AG04449 (cell line): ENCODE results near the gene HHATL.
"Not testable (repeated sequence)": the region's sequence is repeated elsewhere in the genome, so short reads cannot be mapped to it uniquely, and the experiment has no call there.

Source experiments
- CTCF ChIA-PET: fragments of 350-600 bp; formaldehyde crosslinking; extraction: SDS; loops from one replicate; lab custom pipeline; 2021; ENCODE audit warnings: antibody characterized with exemption; lab: Yijun Ruan, JAX
- POLR2A ChIA-PET: fragments of 400-600, 350-600 bp; formaldehyde crosslinking; extraction: SDS; loops from one replicate; lab custom pipeline; 2020; ENCODE audit warnings: antibody characterized with exemption, inconsistent platforms; lab: Yijun Ruan, JAX
- DNase-seq: peaks from one replicate; pipeline ENCODE4 v3.0.0-alpha.2; 2010; ENCODE audit warnings: low read depth, low spot score
- H3K4me3 ChIP-seq: 2 replicates; pipeline ENCODE4 v1.5.1; 2011; ENCODE audit warnings: low read depth, mild to moderate bottlenecking, control low read depth, low read length
- CTCF ChIP-seq: IDR thresholded peaks from one replicate; pipeline ENCODE4 v1.5.1; 2011; ENCODE audit warnings: mild to moderate bottlenecking, moderate library complexity, low read length, control low read depth, inconsistent platforms; ENCODE audit not compliant: insufficient read depth; ENCODE audit errors: missing control alignments

The HHATL gene

GRCh38 chr3:42728056-42728455, 25.5 kb upstream of the HHATL start:
- TF ChIP-seq CTCF = no peak
- no peak for DNase-seq
- ChIA-PET CTCF (no interaction called here), POLR2A (no interaction called here)
- H3K4me3 ChIP-seq = no peak overlapping the region

- no peak overlapping the region for H3K4me3 ChIP-seq
- no peak for DNase-seq
- CTCF ChIA-PET = interaction anchor here (1.1 to 1.2 kb wide), 2 partner anchors 19 to 24 kb away, joined by 3 to 5 read pairs; no protein-coding TSS in a partner anchor
- POLR2A ChIA-PET = no interaction called here
- TF ChIP-seq CTCF = no peak
Observed at GRCh38 chr3:42725454-42725853, 22.9 kb upstream of the HHATL start.

- POLR2A ChIA-PET = no interaction called here
- CTCF ChIA-PET = interaction anchor here (1.2 to 2.2 kb wide), 2 partner anchors 9 to 23 kb away, joined by 3 to 7 read pairs; no protein-coding TSS in a partner anchor
- no peak for DNase-seq
- no peak for TF ChIP-seq CTCF
- H3K4me3 ChIP-seq = no peak overlapping the region
Observed at GRCh38 chr3:42723219-42723618, 20.6 kb upstream of the HHATL start.

GRCh38 chr3:42722442-42722841, 19.8 kb upstream of the HHATL start:
- H3K4me3 ChIP-seq, POLR2A ChIA-PET, DNase-seq: not testable (repeated sequence)
- CTCF ChIA-PET = interaction anchor here (1.4 to 2.2 kb wide), 2 partner anchors 21 to 24 kb away, joined by 4 to 7 read pairs; no protein-coding TSS in a partner anchor

- ChIA-PET CTCF (interaction anchor here (1.4 kb wide), 1 partner anchor 21 kb away, joined by 4 read pairs; no protein-coding TSS in a partner anchor), POLR2A (no interaction called here)
- H3K4me3 ChIP-seq = no peak overlapping the region
- no peak for DNase-seq
- no peak for TF ChIP-seq CTCF
Observed at GRCh38 chr3:42721690-42722089, 19.1 kb upstream of the HHATL start.

GRCh38 chr3:42720126-42720525, 17.5 kb upstream of the HHATL start:
- ChIA-PET POLR2A (no interaction called here), CTCF (no interaction called here)
- no peak for TF ChIP-seq CTCF
- H3K4me3 ChIP-seq = no peak overlapping the region
- no peak for DNase-seq

GRCh38 chr3:42719002-42719401, 16.4 kb upstream of the HHATL start:
- ChIA-PET POLR2A (no interaction called here), CTCF (no interaction called here)
- no peak for DNase-seq
- no peak overlapping the region for H3K4me3 ChIP-seq
- no peak for TF ChIP-seq CTCF
